GM12865 (cell line): Measurements from ENCODE around the gene METTL22.
A peak's percentile ranks its signal among the peaks of the same experiment; 100 is the strongest.

ENCODE experiments used
- DNase-seq: peaks from one replicate; pipeline ENCODE4 v3.0.0; 2010; ENCODE audit warnings: low read depth
- H3K4me3 ChIP-seq: 2 replicates; pipeline ENCODE4 v1.5.1; 2011; ENCODE audit warnings: mild to moderate bottlenecking, low read depth, low read length, control low read depth
- TF ChIP-seq, protein P1 (sequence below): IDR thresholded peaks from 2 replicates; pipeline ENCODE4 v1.5.1; 2011; ENCODE audit warnings: low read length, control low read depth, low read depth, inconsistent platforms; ENCODE audit not compliant: insufficient read depth; ENCODE audit errors: missing control alignments

Gene METTL22, protein sequence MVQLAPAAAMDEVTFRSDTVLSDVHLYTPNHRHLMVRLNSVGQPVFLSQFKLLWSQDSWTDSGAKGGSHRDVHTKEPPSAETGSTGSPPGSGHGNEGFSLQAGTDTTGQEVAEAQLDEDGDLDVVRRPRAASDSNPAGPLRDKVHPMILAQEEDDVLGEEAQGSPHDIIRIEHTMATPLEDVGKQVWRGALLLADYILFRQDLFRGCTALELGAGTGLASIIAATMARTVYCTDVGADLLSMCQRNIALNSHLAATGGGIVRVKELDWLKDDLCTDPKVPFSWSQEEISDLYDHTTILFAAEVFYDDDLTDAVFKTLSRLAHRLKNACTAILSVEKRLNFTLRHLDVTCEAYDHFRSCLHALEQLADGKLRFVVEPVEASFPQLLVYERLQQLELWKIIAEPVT

DNA sequence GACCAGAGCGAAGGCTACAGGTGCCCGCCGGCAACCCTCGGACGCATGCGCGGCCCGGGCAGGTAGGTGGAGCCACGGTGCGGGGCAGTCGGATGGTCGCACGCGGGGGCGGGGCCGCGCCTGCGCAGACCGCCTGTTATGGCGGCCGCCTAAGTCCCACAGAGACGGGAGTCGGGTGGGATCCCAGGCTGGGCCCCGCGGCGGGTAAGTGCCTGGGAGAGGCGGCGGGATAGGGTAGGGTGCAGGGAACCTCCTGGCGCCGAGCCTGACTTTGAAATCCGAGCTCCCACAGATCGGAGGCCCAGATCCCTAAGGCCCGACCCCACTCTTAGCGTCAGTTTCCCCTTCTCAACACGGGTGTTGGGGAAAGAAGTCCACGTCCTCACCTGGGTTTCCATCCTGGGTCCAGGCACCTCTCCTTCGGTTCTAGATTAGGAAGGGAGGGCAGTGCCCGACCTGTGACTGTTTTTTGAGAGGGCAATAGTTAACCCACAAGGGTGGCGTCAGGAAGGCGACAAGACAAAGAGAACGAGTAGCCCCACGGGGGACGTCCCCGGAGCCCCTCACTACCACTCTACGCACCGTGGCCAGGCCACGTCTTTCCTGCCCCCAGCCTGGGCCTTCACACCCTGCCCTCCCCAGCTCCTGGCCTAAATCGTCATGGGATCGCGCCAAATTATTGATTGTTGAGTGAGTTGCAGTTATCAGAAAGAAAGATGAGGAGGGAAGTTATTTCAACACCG lies at the start of gene METTL22:
Gene METTL22, plus strand, starts transcription at position 127 of the 743 bp plus-strand sequence. CDS start 3,968 bp downstream, outside the sequence.
- peak within 1 kb of the TSS; percentile 89 for H3K4me3 ChIP-seq
- TF ChIP-seq, protein P1, sequence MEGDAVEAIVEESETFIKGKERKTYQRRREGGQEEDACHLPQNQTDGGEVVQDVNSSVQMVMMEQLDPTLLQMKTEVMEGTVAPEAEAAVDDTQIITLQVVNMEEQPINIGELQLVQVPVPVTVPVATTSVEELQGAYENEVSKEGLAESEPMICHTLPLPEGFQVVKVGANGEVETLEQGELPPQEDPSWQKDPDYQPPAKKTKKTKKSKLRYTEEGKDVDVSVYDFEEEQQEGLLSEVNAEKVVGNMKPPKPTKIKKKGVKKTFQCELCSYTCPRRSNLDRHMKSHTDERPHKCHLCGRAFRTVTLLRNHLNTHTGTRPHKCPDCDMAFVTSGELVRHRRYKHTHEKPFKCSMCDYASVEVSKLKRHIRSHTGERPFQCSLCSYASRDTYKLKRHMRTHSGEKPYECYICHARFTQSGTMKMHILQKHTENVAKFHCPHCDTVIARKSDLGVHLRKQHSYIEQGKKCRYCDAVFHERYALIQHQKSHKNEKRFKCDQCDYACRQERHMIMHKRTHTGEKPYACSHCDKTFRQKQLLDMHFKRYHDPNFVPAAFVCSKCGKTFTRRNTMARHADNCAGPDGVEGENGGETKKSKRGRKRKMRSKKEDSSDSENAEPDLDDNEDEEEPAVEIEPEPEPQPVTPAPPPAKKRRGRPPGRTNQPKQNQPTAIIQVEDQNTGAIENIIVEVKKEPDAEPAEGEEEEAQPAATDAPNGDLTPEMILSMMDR = no peak
- peak; percentile 95 for DNase-seq

GRCh38 chr16:8572063-8572918 lies 49.2 kb upstream of the METTL22 start:
- no peak for DNase-seq
- H3K4me3 ChIP-seq = no peak overlapping the region
- TF ChIP-seq, protein P1 = no peak

- no peak overlapping the region for H3K4me3 ChIP-seq
- TF ChIP-seq, protein P1 = peak; percentile 53
- DNase-seq = peak; percentile 37
Observed at GRCh38 chr16:8572919-8573724, 48.4 kb upstream of the METTL22 start.

- DNase-seq = no peak
- no peak overlapping the region for H3K4me3 ChIP-seq
- TF ChIP-seq, protein P1 = no peak
Observed at GRCh38 chr16:8575399-8575798, 46.1 kb upstream of the METTL22 start.

DNA sequence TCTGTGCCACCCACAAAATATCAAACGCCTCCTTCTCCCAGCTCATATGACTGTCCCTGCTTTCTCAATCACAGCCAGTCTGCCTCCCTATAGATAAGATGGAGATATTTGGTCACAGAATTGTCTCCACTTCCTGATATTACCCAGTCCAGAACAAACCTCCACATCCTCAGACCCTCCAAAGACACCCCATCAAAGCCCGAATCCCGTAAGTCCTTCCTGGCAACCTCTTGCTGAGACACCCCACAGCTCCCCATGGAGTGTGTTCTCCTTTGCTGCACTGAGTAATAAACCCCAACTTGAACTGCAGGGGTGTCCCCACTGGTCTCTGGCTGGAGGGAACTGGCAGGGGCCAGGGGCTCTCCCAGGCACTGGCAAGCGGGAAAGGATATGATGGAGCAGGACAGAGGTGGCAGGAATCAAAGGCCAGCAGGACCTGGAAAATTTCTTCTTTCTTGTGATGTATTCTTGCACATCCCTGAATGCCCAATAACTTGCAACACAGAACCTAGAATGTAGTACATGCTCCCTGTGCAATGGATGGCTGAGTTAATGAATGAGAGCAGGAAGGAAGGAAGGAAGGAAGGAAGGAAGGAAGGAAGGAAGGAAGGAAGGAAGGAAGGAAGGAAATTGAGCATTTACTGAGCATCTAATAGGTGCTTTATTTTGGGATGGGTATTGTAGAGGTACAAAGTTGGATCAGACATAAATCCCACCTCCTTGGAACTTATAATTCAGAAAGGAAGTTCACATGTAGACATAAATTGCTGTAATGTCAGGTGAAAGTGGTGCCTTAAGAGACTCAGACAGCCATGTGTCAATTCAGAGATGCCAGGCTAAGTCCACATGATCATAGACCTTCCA lies 45.1 kb upstream of the METTL22 start:
- TF ChIP-seq, protein P1 = no peak
- H3K4me3 ChIP-seq = no peak overlapping the region
- no peak for DNase-seq
